Measurements from ENCODE around the gene TNNT2.

- TF ChIP-seq CTCF (IDR thresholded peaks at IDR 0.05; ENCODE audit: insufficient read depth, low read depth, low read length), result no peak
- TF ChIP-seq EZH2 (IDR thresholded peaks at IDR 0.05; ENCODE audit: insufficient read depth, low read length), result no peak
Observed at GRCh38 chr1:201325678-201326060, 51.8 kb downstream of the TNNT2 start.
